NOMO-1 treated with DMSO at 0.1 percent for 48 hours (cell line): ENCODE measurements around the gene SGSM1.
"Not testable (repeated sequence)": the region's sequence is repeated elsewhere in the genome, so short reads cannot be mapped to it uniquely, and the experiment has no call there.

Experiments
- DNase-seq: peaks from one replicate; lab custom pipeline; 2025; ENCODE audit not compliant: unreplicated experiment; lab: John Stamatoyannopoulos, UW

SGSM1 gene

DNA sequence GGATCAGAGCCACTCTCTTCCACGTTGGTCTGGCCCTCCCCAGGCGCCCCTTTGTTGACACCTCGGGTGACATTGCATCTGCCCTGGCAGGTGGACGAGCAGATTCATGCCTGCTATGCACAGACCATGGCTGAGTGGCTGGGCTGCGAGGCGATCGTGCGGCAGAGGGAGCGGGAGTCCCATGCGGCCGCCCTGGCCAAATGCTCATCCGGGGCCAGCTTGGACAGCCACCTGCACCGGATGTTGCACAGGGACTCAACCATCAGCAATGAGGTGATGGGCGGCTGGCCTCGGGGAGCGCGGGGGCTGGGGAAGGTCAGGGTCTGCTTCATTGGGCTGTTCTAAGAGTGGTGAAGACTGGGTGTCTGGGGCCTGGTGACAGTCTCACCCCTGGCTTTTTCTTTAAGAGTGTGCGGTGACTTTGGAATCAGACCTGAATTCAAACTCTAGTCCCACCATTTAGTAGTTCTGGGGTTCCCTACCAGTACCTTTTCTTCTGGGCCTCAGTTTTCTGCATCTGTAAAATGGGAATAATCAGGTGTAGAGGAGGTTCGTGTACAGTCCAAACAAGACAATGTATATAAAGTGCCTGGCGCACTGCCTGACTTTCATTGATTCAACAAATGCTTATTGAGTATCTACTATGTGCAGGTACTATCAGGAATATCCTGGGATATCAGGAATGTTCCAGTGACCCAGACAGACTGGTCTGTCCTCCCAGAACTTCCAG, 87.5 kb downstream of the SGSM1 start:
- DNase-seq = no peak

DNA sequence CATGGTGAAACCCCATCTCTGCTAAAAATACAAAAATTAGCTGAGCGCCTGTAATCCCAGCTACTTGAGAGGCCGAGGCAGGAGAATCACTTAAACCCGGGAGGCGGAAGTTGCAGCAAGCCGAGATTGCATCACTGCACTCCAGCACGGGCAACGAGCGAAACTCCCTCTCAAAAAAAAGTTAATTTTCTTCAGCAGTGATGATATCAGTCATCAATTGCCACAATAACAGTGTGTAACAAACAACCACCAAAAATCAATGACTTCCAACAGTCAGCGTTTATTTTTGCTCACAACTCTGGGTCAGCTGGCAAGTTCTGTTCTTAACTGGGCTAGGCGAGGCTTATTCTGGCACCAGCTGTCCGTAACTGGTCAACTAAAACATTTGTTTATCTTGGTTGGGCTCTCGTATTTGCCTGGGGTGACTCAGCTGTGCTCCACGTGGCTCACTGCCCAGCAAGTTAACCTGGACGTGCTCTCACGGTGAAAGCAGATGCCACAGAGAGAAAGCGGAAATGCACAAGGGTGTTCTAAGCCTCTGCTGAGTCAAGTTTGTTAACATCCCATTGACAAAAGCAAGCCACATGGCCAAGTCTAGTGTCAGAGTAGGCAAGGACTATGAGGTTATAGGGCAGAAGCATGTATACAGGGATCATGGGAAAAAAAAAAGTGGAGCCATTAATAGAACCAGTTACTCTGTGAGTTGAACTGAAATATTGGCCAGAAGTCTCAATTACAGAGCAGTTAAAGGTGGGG, 88.4 kb downstream of the SGSM1 start:
- peak; percentile 78 for DNase-seq

- DNase-seq = no peak
Measured at GRCh38 chr22:24894998-24895397, 89.0 kb downstream of the SGSM1 start.

DNA sequence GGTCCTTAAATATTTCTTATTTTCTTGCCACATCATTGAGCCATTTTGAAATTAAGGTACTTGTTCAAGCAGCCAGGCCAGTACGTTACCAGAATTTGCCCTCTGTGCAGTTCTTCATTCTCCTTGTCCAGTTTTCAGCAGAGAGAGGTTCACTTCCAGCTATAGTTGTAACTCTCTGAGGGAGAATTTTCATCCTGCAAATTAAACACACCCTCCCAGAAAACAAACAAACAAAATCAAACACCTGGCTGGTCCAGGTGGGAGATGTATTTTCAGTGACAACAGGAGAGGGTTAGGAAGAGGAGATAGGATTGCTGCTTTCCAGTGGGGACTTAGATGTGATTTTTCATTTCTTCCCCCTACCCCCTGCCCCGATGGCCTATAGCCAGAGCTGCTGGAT, 95.4 kb downstream of the SGSM1 start:
- DNase-seq = no peak

GRCh38 chr22:24905909-24906308, 99.9 kb downstream of the SGSM1 start:
- no peak for DNase-seq

- not testable (repeated sequence) for DNase-seq
Measured at GRCh38 chr22:24907101-24907500, 101.1 kb downstream of the SGSM1 start.

DNA sequence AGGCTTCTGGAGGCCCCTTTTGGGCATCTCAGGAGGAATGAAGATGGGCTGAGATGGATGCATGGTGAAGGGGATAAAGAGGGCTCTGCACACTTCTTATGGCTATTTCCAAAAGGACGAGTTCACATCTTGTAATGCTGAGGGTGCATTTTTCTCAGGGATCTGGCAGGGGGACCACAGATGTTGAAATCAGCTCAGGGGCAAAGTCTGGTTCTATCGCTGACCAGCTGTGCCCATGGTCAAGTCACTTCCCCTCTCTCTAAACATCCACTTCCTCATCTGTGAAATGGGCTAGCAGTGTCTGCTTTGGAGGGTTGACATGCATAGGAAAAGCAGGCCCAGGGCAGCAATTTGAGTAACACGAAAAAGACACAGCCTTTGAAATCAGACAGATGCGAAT, 114.0 kb downstream of the SGSM1 start:
- DNase-seq = no peak

DNA sequence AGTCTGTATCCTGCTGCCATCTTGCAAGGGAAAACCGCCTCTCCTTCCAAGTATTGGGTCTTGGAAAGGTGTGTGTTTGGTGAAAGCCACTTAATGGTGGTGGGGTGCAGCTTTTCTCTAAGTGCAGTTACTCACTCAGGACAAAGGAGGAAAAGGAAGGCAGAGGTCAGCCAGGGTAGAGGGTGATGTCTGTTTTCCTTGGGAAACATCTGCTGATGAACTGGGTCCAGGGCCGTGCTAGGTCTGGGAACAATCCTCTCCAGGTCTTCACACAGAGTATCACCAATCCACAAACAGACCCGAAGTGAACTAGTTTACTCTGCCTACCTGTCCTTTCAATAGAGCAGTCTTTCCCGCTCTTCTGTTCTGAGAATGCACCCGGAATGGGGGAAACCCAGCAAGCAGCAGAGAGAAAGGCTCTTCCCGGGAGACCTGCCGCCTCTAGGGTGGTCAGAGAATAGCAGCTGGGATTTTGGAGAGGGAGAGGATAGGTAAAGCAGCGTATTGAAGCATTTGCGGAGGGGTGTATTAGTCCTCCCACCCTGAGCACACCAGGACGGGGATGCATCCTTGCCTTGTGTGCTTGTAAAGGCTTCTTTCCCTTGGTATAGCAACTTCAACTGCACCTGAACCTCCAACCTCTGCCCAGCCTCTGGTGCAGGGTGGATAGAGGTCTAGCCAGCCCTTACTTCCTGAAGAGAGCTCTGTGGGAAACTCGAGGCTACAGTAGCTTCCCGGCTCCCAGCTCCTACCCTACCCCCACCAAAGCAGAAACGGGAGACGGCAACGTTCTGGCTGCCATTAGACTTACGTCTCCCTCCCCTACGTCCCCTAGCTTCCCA, 119.8 kb downstream of the SGSM1 start:
- DNase-seq = no peak

DNA sequence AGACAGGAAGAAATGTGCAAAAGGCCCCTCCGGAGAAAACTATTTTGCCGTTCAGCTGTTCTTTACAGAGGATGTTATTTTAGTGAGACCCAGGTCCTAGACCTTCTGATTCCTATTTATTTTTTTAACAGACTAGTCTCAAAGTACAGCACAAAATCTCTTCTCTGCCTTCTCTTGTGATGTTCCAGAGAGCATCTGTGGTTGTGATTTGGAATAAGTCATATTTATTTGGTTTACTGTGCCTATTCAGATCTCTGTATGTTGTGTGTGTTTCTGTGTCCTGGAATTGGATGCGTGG, 120.4 kb downstream of the SGSM1 start:
- DNase-seq = no peak

DNA sequence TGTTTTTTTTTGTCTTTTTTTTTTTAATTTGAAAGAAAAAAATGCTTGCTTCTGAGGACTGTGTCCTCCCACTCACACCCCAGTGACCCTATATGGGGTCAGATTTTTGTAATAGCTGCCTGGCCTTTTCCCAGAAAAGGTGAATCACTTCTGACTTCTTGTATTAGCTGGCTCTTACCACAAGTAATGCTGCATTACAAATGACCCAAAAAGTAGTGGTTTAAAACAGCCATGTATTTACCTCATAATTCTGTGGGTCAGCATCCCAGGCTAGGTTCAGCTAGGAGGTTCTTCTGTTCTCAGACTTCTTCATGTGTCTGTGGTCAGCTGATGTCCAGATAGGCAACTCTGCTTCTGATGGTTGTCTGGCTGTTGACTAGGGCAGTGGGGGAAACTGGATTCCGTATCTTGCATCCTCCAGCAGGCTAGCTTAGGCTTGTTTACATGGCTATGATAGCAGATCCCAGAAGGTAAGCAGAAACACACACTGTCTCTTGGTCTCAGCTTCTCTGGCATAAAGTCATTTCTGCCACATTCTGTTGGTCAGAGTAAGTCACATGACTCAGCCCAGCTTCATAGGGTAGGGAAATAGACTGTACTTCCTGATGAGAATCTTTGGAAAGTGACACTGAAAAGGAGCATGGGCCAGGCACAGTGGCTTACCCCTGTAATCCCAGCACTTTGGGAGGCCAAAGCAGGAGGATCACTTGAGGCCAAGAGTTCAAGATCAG, 121.0 kb downstream of the SGSM1 start:
- no peak for DNase-seq

GRCh38 chr22:24928322-24928721, 122.3 kb downstream of the SGSM1 start:
- DNase-seq = no peak

GRCh38 chr22:24930678-24931077, 124.7 kb downstream of the SGSM1 start:
- DNase-seq = no peak

GRCh38 chr22:24935771-24936483, 129.9 kb downstream of the SGSM1 start:
- DNase-seq = no peak

DNA sequence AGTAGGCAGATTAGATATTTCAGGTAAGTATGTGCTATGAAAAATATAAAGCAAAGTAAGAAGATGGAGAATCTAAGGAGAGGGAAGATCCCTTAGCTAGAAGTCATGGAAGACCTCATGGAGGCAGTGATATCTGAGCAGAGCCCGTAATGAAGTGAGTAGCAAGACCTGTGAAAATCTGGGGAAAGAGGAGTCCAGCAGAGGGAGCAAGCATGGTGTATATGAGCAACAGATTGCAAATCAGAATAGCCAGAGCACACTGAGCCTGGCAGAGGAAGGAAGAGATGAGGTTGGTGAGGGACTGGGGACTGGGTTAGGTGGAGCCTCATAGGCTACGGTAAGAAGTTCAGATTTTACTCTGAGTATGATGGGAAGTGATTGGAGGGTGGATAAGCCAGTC, 131.1 kb downstream of the SGSM1 start:
- DNase-seq = no peak

DNA sequence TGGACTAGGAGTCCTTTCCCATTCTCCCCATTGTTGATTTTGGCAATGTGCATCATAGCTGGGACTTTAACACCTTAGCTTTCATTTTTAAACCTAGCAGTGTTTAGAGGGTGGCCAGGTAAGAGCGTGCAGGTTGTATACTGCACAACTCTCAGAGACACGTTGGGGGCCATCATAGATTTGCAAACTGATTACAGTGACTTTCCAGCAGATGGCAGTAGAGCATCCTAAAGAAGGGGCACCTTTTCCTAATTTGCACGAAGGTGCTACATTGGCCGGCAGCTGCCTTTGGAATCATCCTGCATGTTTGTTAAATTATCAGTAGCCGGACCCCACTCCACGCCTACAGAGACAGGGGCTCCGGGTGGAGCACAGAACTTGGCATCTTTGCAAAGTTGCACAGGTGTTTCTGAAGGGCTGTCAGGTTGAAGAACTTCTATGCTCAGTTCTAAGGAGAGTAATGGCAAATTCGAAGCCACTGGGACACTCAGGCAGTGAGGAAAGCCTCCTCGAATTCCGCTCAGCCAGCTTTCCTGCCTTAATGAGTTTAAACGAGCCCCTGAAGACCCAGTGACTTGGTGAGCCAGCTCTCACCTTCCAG, 132.8 kb downstream of the SGSM1 start:
- DNase-seq = peak; percentile 18

DNA sequence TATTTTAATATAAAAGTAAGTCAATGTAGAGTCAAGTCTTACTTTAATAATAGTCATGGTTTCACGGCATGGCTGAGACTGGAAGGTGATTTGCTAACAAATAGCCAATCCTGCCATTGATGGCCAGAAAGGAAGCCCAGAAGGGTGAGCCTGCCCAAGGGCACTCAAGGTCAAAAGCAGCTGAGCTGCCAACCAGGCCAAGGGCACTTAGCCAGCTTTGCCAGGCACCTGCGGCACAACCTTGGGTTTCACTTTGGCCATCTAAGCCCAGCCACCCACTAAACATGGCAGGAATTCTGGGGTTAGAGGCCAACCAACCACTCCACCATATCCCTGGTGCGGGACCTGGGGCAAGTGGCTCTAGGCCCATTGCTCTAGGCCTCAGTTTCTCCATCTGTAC, 136.3 kb downstream of the SGSM1 start:
- no peak for DNase-seq

DNA sequence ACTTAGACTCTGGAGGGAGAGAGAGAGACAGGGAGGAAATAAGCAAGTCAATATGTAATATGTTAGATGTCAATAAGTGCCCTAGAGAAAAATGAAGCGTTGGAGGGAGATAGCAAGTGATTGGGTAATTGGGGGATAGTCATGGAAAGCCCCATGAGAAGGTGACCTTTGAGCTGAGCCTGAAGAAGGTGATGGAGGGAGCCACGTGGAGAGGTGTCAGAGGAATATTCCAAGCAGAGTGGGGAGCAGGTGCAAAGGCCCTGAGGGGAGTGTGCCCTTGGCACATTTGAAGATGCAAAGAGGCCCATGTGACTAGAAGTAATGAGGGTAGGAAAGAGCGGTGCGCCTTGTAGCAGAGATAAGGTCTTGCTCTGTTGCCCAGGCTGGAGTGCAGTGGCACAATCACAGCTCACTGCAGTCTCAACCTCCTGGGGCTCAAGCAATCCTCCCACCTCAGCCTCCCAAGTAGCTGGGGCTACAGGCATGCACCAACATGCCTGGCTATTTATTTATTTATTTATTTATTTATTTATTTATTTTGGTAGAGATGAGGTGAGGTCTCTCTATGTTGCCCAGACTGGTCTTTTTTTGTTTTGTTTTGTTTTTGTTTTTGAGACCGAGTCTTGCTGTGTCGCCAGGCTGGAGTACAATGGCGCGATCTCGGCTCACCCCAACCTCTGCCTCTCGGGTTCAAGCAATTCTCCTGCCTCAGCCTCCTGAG, 138.4 kb downstream of the SGSM1 start:
- DNase-seq = no peak

- DNase-seq = no peak
Measured at GRCh38 chr22:24945430-24945829, 139.4 kb downstream of the SGSM1 start.

DNA sequence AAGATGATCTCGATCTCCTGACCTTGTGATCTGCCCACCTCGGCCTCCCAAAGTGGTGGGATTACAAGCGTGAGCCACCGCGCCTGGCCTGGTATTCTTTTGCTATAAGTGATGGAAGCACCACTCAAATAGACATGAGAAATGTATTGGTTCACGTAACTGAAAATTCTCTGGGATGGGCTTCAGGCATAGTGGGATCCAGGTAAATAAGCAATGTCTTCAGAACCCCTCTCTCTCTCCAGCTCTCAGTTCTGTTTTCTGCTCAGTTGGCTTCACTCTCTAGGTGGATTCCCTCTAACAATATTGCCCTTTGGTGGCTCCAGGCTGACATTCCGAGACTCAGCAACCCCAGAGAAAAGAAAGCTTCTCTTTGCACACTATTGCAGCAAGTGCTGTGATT, 141.4 kb downstream of the SGSM1 start:
- DNase-seq = no peak

DNA sequence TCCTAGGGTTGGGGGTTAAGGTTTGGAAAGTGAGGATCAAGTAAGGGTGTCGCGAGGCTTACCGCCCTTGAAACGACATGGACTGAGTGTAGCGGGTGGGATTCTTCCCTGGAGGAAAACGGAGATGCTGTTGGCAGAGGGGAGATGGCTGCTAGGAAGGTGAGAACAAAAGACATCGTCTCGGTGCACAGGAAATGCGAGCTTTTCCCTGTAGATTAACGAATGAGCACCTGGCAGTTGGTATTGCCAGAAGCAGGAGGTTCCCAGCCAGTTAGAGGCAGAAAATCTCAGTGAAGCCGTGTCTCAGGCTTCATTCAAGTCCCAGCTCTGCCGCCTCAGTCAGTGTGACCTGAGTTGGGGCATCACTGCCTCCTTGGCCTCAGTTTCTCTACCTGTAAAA, 141.9 kb downstream of the SGSM1 start:
- DNase-seq = no peak
